Bladder microvascular endothelial cell (primary cell): ENCODE results near the gene H2AZ2. TPM values are rescaled to one million over a fixed set of nuclear protein-coding genes. Genes with fewer than 3 reads are reported as not detected.

Experiments used
- total RNA-seq: library from RNA; depleted of rRNA; stranded (reverse); fragments of >200 nt; gene quantifications from 2 replicates; pipeline ENCODE4 v1.2.3, GENCODE V29; 2014

H2AZ2 gene
- 210 and 226 TPM in 2 replicates for total RNA-seq

DNA sequence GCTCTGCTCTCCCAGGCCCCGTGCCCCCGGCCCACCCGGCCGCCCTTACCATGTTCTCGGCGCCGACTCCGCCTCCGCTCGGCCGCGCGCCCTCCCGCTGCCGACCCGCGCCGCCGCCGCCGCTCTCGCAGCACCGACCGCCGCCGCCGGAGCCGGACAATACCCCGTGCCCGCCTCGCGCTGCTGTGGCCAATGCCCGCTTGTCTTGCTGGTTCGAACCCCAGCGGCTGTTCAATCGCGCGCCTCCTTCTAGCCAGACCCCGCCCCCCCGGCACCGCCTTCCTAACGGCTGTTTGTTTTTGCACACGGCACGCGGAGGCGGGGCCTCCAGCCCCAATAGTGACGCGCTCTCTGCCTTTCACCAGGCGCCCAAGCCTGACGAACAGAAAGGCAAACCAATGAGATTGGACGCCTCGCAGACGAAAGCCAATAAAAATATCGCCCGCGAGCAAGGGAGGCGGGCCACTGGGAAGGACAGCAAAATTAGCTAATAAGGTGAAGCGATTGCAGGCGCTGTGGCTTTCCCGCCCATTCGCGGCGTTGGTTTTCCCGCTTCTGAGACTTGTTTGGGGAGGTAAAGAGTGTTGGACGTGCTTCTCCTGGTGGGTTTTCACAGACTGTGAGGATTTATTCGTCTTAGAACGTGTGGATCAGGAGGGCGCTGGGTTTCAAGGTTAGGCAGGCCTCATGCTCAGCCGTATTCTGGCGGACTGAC, at the start of gene H2AZ2:
Gene H2AZ2, minus strand, starts transcription at position 168 of the 715 bp plus-strand sequence. Its CDS starts 116 bp downstream, at position 52.

DNA sequence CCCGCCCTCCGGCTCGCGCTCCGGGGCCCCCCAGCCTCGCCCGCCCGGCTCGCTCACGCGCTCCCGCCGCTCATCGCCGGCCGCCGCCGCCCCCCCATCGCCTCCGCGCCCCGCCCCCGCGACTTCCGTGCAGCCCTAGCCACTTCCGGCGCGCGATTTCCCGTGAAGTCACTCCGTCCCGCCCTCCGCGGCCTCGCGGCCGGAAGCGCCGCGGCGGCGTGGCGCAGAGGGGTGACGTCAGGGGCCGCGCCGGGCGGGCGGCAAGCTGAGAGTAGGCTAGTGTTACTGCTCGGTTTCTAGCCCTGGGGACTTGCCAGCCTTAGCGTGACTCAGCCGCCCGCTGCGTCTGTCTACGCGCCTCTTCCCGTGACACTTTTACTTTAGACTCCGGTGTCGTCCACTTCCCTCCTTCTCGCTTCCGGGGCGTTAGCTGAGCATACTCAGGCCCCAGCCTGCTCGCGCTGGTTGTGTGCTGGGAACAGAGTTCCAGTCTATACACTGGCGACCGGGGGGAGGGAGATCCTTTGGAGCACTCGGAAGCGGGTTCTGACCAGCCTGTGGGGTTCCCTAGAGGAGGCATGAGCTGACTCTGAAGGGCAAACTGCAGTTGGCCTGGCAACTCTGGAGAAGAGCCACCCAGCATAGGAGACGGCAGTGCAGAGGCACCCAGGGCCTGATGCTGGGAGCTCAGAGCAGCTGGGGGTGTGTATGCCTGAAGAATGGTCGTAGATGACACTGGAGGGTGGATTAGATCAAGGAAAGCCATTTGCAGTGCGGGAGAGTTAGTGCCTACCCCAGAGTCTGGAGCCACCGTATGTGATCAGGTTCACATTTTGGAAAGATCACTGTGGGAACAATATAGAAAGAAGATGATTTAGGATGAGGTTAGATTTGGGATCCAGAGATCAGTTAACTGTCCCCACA, 37.8 kb upstream of the H2AZ2 start, which contains the start of gene PURB:
Gene PURB, minus strand, starts transcription at position 137 of the 924 bp plus-strand sequence. CDS start 182 bp downstream, outside the sequence.

DNA sequence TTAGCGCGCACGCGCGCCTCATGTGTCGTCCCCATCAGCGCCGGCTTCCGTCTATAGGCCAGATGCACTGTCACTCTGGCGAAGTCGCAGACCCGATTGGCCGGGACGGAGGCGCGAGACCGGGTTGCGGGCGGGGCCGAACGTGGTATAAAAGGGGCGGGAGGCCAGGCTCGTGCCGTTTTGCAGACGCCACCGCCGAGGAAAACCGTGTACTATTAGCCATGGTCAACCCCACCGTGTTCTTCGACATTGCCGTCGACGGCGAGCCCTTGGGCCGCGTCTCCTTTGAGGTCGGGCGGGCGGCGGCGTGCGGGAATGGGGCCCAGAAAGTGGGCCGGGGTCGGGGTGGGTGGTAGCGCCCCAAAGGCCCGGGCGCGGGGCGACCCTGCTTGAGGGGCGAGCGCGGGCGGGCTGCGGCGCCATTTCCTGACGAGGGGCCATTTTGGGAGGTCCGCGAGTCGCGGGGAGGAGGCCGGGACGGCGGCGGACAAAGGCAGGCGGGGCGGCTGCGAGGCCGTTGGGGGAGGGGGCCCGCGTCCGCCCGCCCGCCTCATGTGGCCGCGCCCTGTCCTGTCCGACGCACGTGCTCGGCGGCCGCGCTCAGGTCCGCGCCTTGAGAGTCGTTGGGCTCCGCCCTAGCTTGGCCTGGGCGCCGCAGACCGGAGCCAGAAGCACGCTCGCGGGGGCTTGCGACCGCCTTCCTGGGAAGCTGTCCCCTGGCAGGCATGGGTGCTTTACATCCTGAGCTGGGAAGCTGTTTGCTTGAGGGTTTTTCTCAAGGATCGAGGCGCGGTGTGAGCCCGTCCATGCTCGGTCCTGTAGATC, 51.2 kb downstream of the H2AZ2 start, which contains the start of gene PPIA:
Gene PPIA, plus strand, starts transcription at position 178 of the 825 bp plus-strand sequence. Its CDS starts 44 bp downstream, at position 222.

Other genes starting within 250 kb of the H2AZ2 start
- 31.7 and 65.6 TPM in 2 replicates for gene OGDH, start 241.5 kb downstream of the H2AZ2 start, total RNA-seq
- 4.7 and 14.9 TPM in 2 replicates for gene ZMIZ2, start 99.2 kb downstream of the H2AZ2 start, total RNA-seq
- 1,086 and 1,951 TPM in 2 replicates for gene PPIA, start 51.4 kb downstream of the H2AZ2 start, total RNA-seq
- 12.1 and 24.1 TPM in 2 replicates for gene PURB, start 37.4 kb upstream of the H2AZ2 start, total RNA-seq
- gene MYO1G, start 130.9 kb upstream of the H2AZ2 start, total RNA-seq = under 0.01 and 0.13 TPM in 2 replicates
- gene CCM2, start 152.1 kb upstream of the H2AZ2 start, total RNA-seq = 64.1 and 72.2 TPM in 2 replicates
- 0.32 and 2.0 TPM in 2 replicates for gene NACAD, start 240.9 kb upstream of the H2AZ2 start, total RNA-seq